ENCODE measurements around the gene ECM2. TPM values are rescaled to one million over a fixed set of nuclear protein-coding genes. Genes with fewer than 3 reads are reported as not detected.

The ECM2 gene
- total RNA-seq, 1 experiment from 2014 or later = not detected

- H3K4me3 ChIP-seq (ENCODE audit: low read depth in 2 of 2, low read length in 2 of 2) = no peak overlapping the region
- ChIA-PET POLR2A (no interaction called here), CTCF (no interaction called here)
- no peaks in the 10 kb centered on the region for H3K27me3 ChIP-seq (ENCODE audit: control insufficient read depth, insufficient read depth, low read length)
- no peaks in the 10 kb centered on the region for H3K4me1 ChIP-seq (ENCODE audit: control insufficient read depth, insufficient read depth, low read length)
- H3K9me3 ChIP-seq (ENCODE audit: control insufficient read depth, insufficient read depth, low read depth, low read length) = no peaks in the 10 kb centered on the region
- no peak for TF ChIP-seq CTCF (IDR thresholded peaks at IDR 0.05)
- TF ChIP-seq SIN3A (IDR thresholded peaks at IDR 0.05; ENCODE audit: borderline replicate concordance, insufficient read depth, low read depth, low read length) = no peak
- no peak for TF ChIP-seq POLR2AphosphoS5 (IDR thresholded peaks at IDR 0.05; ENCODE audit: low read depth, low read length)
- no peak for TF ChIP-seq REST (IDR thresholded peaks at IDR 0.05; ENCODE audit: insufficient read depth in 1 of 2, low read depth in 2 of 2, low read length in 1 of 2)
- no peak for TF ChIP-seq TCF7L2 (IDR thresholded peaks at IDR 0.05; ENCODE audit: low read depth, low read length)
- ATAC-seq (no peak), DNase-seq (ENCODE audit: low read depth, low spot score) (no peak)
- in situ Hi-C loops (cut with HindIII; ENCODE audit: low pct_unique_long_range_greater_than_20kb, low sequenced_read_pairs) (no loop called here), intact Hi-C loops (cut with micrococcal nuclease; ENCODE audit: unreplicated experiment) (no loop called here)
- H3K36me3 ChIP-seq (ENCODE audit: control insufficient read depth, insufficient read depth, low read length) = no peaks in the 10 kb centered on the region
- H3K27ac ChIP-seq (ENCODE audit: low read length) = no peak overlapping the region
- no TSS peak for BruUV-seq (replicated peaks)
Observed at GRCh38 chr9:92534204-92534603, 1.6 kb downstream of the ECM2 start.

- no TSS peak for BruUV-seq (replicated peaks)
- Histone ChIP-seq H3K27ac (ENCODE audit: low read length) (no peak overlapping the region), H3K4me1 (ENCODE audit: control insufficient read depth, insufficient read depth, low read length) (no peaks in the 10 kb centered on the region), H3K9me3 (ENCODE audit: control insufficient read depth, insufficient read depth, low read depth, low read length) (no peaks in the 10 kb centered on the region), H3K4me3 (ENCODE audit: low read depth in 2 of 2, low read length in 2 of 2) (no peak overlapping the region), H3K36me3 (ENCODE audit: control insufficient read depth, insufficient read depth, low read length) (no peaks in the 10 kb centered on the region), H3K27me3 (ENCODE audit: control insufficient read depth, insufficient read depth, low read length) (no peaks in the 10 kb centered on the region)
- ATAC-seq (no peak), DNase-seq (ENCODE audit: low read depth, low spot score) (no peak)
- CTCF ChIA-PET = no interaction called here
- in situ Hi-C loops (cut with HindIII; ENCODE audit: low pct_unique_long_range_greater_than_20kb, low sequenced_read_pairs) (no loop called here), intact Hi-C loops (cut with micrococcal nuclease; ENCODE audit: unreplicated experiment) (no loop called here)
- POLR2A ChIA-PET = no interaction called here
- TF ChIP-seq REST (IDR thresholded peaks at IDR 0.05; ENCODE audit: insufficient read depth in 1 of 2, low read depth in 2 of 2, low read length in 1 of 2) (no peak), POLR2AphosphoS5 (IDR thresholded peaks at IDR 0.05; ENCODE audit: low read depth, low read length) (no peak), SIN3A (IDR thresholded peaks at IDR 0.05; ENCODE audit: borderline replicate concordance, insufficient read depth, low read depth, low read length) (no peak), CTCF (IDR thresholded peaks at IDR 0.05) (no peak), TCF7L2 (IDR thresholded peaks at IDR 0.05; ENCODE audit: low read depth, low read length) (no peak)
Observed at GRCh38 chr9:92530893-92531292, 4.9 kb downstream of the ECM2 start.
